Mammary epithelial cell (primary cell): ENCODE data around the gene COMMD6.

Source experiments
- EZH2 ChIP-seq: IDR thresholded peaks from 2 replicates; pipeline ENCODE4 v1.6.1; 2012; ENCODE audit warnings: low read length, inconsistent platforms, borderline replicate concordance
- TF ChIP-seq, protein P1 (sequence below), 2 donors: IDR thresholded peaks in 1 of 2; conservative IDR thresholded peaks in 1 of 2; 2 replicates each; pipeline ENCODE4 v1.5.1; 2011 to 2012; ENCODE audit warnings: inconsistent platforms in 2 of 2, low read length in 2 of 2, mild to moderate bottlenecking in 2 of 2, control low read depth in 1 of 2, low read depth in 1 of 2; ENCODE audit not compliant: insufficient read depth in 1 of 2; ENCODE audit errors: extremely low read depth in 1 of 2

- TF ChIP-seq, protein P1, sequence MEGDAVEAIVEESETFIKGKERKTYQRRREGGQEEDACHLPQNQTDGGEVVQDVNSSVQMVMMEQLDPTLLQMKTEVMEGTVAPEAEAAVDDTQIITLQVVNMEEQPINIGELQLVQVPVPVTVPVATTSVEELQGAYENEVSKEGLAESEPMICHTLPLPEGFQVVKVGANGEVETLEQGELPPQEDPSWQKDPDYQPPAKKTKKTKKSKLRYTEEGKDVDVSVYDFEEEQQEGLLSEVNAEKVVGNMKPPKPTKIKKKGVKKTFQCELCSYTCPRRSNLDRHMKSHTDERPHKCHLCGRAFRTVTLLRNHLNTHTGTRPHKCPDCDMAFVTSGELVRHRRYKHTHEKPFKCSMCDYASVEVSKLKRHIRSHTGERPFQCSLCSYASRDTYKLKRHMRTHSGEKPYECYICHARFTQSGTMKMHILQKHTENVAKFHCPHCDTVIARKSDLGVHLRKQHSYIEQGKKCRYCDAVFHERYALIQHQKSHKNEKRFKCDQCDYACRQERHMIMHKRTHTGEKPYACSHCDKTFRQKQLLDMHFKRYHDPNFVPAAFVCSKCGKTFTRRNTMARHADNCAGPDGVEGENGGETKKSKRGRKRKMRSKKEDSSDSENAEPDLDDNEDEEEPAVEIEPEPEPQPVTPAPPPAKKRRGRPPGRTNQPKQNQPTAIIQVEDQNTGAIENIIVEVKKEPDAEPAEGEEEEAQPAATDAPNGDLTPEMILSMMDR (conservative IDR thresholded peaks at IDR 0.05 in 1 of 2, IDR thresholded peaks at IDR 0.05 in 1 of 2; ENCODE audit: extremely low read depth in 1 of 2, insufficient read depth in 1 of 2, low read depth in 1 of 2, low read length in 2 of 2), result no peak
- no peak for TF ChIP-seq EZH2
Measured at GRCh38 chr13:75505327-75505726, 32.3 kb downstream of the COMMD6 start.
